NT2/D1 (cell line): ENCODE results near the gene NDUFS5.

Source experiments
- DNase-seq: peaks from one replicate; pipeline ENCODE4 v3.0.0-alpha.2; 2011; ENCODE audit warnings: low read depth, low spot score
- H3K27me3 ChIP-seq: 2 replicates; pipeline ENCODE4 v1.6.0; 2011; ENCODE audit warnings: mild to moderate bottlenecking; ENCODE audit not compliant: insufficient read length, insufficient read depth
- H3K36me3 ChIP-seq: 2 replicates; pipeline ENCODE4 v1.6.1; 2011; ENCODE audit warnings: mild to moderate bottlenecking, low read length, mixed read lengths; ENCODE audit not compliant: insufficient read depth, insufficient read length
- H3K4me1 ChIP-seq: 2 replicates; pipeline ENCODE4 v1.5.1; 2011; ENCODE audit not compliant: insufficient read depth, insufficient read length
- H3K4me3 ChIP-seq: 2 replicates; pipeline ENCODE4 v1.5.1; 2011; ENCODE audit warnings: low read depth; ENCODE audit not compliant: insufficient read length
- H3K9ac ChIP-seq: 2 replicates; pipeline ENCODE4 v1.6.0; 2011; ENCODE audit warnings: low read depth; ENCODE audit not compliant: insufficient read length
- H3K9me3 ChIP-seq: 2 replicates; pipeline ENCODE4 v1.5.1; 2011; ENCODE audit warnings: mild to moderate bottlenecking, low read length; ENCODE audit not compliant: insufficient read depth
- SUZ12 ChIP-seq: IDR thresholded peaks from 2 replicates; pipeline ENCODE4 v1.6.1; 2011; ENCODE audit not compliant: insufficient read length, insufficient read depth; ENCODE audit errors: extremely low read depth
- YY1 ChIP-seq: IDR thresholded peaks from 2 replicates; pipeline ENCODE4 v1.6.1; 2011; ENCODE audit not compliant: insufficient read length, insufficient read depth
- ZNF274 ChIP-seq: IDR thresholded peaks from 2 replicates; pipeline ENCODE4 v1.6.1; 2011; ENCODE audit warnings: mild to moderate bottlenecking, low read depth, low read length

Gene NDUFS5

DNA sequence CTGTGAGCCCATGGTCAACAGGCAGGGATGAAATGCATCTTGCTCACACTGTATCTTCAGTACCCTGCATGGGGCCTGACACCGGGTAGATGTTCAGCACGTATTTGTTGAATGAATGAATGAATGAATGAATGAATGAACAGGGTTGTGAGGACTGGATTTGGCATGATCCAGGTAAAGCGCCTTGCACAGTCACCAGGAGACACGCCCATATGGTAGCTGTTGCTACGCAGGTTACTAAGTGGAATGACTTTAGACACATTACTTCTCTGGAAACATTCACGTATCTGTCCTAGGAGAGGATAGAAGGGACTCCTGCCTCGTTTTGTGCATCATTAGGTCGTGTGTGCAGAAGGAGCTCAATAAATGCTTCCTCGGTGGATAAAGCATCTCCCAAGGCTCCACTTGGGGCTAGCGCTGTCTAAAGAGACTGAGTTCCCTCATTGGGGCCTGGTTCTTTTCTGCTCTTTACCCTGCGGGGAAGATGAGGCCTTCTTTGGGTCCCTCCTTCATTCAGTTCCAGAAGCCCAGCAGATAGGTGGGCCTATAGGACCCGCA lies 54.2 kb downstream of the NDUFS5 start:
- Histone ChIP-seq H3K9me3 (no peaks in the 10 kb centered on the region), H3K9ac (no peak overlapping the region), H3K27me3 (peaks cover 62% of the 10 kb centered on the region), H3K4me3 (peak overlapping the region; percentile 27), H3K4me1 (peaks cover 13% of the 10 kb centered on the region), H3K36me3 (no peaks in the 10 kb centered on the region)
- TF ChIP-seq ZNF274 (no peak), SUZ12 (no peak), YY1 (no peak)
- DNase-seq, result no peak

DNA sequence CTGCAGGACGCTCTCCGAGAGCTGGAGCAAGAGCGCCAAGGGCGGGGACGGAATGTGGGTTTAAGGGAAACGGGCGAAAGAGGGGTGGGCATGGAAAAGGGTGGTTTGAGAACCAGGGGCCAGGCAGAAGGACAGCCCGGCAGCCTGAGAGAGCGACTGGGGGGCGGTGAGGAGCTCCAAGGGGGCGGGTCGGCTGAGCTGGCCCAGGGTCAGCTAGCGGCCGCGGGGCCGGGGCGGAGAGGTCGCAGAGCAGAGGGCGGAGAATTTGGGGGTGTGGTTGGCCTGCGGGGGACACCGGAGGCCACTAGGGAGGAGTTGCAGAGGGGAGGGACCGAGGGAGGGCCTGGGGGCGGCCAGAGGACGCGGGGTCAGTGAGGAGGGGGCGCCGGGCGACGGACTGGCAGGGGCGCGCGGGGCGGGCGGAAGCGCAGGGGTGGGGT lies 54.7 kb downstream of the NDUFS5 start:
- no peak for DNase-seq
- peaks cover 62% of the 10 kb centered on the region for H3K27me3 ChIP-seq
- peak overlapping the region; percentile 27 for H3K4me3 ChIP-seq

DNA sequence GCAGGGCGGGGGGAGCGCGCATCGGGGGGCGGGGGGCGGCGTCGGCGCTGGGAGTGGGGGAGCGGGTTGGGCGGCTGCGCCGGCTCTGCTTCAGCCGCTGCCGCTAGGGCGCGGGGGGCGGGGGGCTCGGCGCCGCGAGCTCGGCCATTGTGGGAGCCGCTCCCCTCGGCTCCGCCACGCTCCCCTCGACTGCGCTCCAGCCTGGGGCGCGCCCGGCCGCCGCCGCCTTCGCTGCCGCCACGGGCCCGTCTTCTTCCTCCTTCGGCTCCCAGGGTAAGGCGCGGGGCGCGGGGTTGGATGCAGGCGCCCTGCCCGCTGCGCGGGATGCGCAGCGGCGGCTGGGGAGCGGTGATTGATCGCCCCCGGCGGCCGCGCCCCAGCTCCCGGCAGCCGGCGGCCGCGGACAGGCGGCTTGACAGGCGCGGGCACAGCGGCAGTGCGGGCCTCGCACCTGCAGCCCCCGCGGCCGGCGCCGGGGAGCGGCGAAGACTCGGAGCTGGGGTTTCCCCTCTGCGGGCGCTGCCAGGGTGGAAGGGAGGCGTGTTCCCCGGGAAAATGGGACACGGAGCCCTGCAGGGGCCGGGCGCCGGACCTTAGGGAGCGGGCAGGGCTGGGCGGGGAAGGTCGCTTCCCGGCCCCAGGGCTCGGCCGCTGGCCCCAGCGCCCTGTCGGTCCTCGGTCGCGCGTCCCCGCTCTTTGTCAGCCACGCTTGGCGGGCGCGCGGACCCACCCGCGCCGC lies 55.3 kb downstream of the NDUFS5 start:
- Histone ChIP-seq H3K4me1 (peaks cover 13% of the 10 kb centered on the region), H3K9me3 (no peaks in the 10 kb centered on the region), H3K4me3 (peak overlapping the region; percentile 49), H3K27me3 (peaks cover 62% of the 10 kb centered on the region), H3K36me3 (no peaks in the 10 kb centered on the region), H3K9ac (peak overlapping the region; percentile 58)
- no peak for DNase-seq
- TF ChIP-seq SUZ12 (no peak), ZNF274 (no peak), YY1 (no peak)

More for the DNA sequence above, 54.7 kb downstream of the NDUFS5 start:
- Histone ChIP-seq H3K9ac (no peak overlapping the region), H3K4me1 (peaks cover 13% of the 10 kb centered on the region), H3K36me3 (no peaks in the 10 kb centered on the region), H3K9me3 (no peaks in the 10 kb centered on the region)
- TF ChIP-seq YY1, result no peak
- TF ChIP-seq ZNF274, result no peak
- TF ChIP-seq SUZ12, result no peak

DNA sequence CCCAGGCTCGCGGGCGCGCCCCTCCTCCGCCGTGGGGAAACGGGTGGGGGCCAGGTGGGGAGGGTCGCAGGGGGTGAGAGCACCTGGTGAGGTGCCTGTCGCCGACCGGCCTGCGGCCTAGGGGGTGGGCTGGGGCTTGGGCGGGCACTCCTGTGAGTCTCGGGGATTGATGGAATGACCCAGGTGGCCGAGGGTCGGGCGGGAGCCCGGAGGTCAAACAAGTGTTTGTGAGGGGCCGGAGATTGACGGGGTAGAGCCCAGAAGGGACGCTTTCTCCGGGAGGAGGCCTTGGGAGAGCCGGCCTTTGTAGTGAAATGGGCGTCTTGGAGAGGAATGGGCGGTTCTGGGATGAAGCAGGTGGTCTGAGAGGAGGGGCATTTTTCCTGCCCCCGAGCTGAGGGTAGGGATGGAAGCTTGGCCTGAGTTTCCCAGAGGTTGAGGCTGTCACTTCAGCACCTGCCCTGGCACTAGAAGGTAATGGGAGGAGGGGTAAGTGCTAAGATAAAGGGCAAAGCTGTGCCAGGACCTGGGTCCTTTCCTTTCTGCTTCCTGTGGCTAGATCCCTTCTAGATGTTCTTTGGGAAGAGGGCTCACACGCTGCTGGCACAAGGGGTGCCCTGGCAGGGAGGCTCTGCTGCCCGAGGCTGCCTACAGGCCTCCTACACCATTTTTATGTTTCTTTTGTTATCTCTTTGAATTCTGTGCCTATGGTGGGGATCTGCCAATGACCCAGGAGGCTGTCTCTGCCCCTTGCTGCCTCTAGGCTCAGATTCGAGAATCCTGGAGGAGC lies 56.1 kb downstream of the NDUFS5 start:
- Histone ChIP-seq H3K9me3 (no peaks in the 10 kb centered on the region), H3K27me3 (peaks cover 62% of the 10 kb centered on the region), H3K4me3 (peak overlapping the region; percentile 49), H3K36me3 (no peaks in the 10 kb centered on the region), H3K9ac (peak overlapping the region; percentile 58), H3K4me1 (peaks cover 13% of the 10 kb centered on the region)
- no peak for DNase-seq
- TF ChIP-seq YY1 (no peak), SUZ12 (no peak), ZNF274 (no peak)

DNA sequence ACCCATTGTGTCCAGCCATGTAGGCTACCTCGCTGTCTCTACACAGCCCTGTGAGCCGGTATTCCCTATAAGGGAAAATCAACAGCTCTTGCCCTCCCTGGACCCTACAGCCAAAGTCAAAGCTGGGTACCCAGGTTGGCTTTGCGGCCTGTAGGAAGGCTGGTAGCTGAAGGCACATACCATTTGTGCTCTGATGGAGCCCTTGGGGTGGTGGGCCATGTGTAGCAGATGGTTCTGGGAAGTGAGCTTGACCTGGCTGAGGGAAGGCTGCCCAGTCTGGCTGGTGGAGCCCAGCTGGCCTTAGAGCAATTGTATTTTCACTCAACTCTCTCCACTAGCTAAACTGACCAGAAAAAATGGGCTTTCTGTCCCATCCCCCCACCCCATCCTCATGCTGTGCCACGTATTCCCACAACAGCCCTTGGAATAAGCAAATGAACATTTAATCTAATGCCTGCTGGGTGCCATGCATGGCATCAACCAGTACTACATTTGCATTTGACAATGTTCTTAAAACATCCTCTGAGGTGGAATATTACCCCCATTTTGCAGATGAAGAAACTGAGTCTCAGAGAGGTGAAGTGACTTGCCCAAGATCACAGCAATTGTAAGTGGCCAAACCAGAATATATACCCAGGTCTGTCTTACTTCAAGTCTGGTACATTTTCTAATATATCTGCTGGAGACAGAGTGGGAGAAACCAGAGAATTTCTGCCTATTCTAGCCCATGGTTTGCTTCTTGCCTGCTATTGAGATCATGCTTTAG lies 56.8 kb downstream of the NDUFS5 start:
- H3K4me3 ChIP-seq, result no peak overlapping the region
- DNase-seq, result no peak
- peaks cover 62% of the 10 kb centered on the region for H3K27me3 ChIP-seq
- H3K9me3 ChIP-seq, result no peaks in the 10 kb centered on the region
- H3K9ac ChIP-seq, result no peak overlapping the region
- H3K4me1 ChIP-seq, result peaks cover 13% of the 10 kb centered on the region
- no peaks in the 10 kb centered on the region for H3K36me3 ChIP-seq
- no peak for TF ChIP-seq YY1
- no peak for TF ChIP-seq SUZ12
- TF ChIP-seq ZNF274, result no peak

DNA sequence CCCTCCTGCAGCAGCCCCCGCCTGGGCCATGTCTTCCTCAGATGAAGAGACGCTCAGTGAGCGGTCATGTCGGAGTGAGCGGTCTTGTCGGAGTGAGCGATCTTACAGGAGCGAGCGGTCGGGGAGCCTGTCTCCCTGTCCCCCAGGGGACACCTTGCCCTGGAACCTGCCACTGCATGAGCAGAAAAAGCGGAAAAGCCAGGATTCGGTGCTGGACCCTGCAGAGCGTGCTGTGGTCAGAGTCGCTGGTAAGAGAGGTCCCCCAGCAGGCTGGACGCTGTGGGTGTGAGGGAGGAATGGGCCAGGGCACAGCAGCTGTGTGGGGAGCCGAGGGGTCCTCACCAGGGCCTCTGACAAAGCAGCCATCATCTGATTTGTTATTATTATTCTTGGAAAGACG lies 58.0 kb downstream of the NDUFS5 start:
- DNase-seq, result no peak
- Histone ChIP-seq H3K9ac (no peak overlapping the region), H3K27me3 (peaks cover 57% of the 10 kb centered on the region), H3K4me3 (no peak overlapping the region), H3K9me3 (no peaks in the 10 kb centered on the region), H3K36me3 (no peaks in the 10 kb centered on the region), H3K4me1 (peaks cover 13% of the 10 kb centered on the region)
- TF ChIP-seq YY1, result no peak
- no peak for TF ChIP-seq ZNF274
- no peak for TF ChIP-seq SUZ12
